GM21529 (cell line): ENCODE results near the gene SERPINH1.

ENCODE experiments used
- ATAC-seq: cut with Tn5 transposase; IDR thresholded peaks from one replicate; pipeline ENCODE4 v1.9.1; 2021; ENCODE audit not compliant: unreplicated experiment

SERPINH1 gene

GRCh38 chr11:75594211-75594610, 32.2 kb downstream of the SERPINH1 start:
- no peak for ATAC-seq

DNA sequence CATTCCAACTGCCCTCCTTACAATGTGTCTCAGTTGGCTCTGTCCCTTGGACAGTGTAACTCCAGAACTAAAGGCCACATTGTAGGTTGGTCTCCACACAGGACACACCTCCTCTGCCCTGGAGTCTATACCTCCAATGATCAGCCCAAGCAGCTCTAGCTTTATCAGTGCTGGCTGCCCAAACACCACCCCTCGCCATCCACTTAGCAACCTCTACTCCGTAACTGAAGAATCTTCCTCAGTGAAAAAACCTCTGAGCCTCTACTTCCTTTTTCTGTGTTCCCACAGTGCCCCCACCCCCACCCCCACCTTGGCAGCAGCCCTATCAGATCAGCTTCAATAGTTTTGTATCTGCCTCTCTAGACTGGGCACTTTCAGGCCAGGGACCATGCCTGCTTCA, 33.4 kb downstream of the SERPINH1 start:
- ATAC-seq, result no peak

- no peak for ATAC-seq
Measured at GRCh38 chr11:75596914-75597313, 34.9 kb downstream of the SERPINH1 start.

DNA sequence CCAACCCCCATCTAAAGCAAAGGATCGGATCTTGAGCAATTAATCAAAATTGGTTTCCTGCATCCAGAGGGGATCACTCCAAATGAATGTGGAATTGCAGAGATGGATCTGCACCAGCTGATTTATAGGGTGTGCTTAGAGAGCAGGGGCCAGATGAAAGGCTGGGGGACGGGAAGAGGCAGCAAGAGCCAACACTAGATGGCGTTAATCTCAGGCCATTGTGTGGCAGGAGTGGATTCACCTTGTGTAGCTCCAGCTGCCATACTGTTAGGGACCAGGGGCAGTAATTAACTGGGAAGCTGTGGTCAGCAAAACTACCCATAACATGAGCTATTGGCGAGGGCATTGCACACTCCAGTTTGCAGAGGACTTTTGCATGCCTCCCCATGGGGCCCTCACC, 35.6 kb downstream of the SERPINH1 start:
- no peak for ATAC-seq

DNA sequence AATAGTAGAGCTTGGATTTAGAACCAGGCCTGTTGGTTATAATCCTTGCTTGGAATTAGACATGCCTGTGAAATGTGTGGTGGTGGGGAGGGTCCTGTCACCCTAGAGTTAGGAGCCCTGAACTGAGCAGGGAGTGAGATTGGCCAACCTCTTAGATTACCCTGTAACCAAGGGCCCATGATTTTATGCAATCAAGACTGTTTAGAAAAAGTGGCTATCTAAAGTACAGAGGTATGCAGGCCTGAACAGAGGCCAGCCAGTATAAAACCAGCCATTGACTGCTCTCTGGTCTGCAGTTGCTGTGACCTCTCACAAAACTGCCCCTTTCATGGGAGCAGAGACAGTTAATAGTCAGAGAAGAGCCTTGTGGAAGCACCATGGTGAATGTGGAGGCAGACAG, 36.2 kb downstream of the SERPINH1 start:
- no peak for ATAC-seq

GRCh38 chr11:75598900-75599299, 36.8 kb downstream of the SERPINH1 start:
- no peak for ATAC-seq

DNA sequence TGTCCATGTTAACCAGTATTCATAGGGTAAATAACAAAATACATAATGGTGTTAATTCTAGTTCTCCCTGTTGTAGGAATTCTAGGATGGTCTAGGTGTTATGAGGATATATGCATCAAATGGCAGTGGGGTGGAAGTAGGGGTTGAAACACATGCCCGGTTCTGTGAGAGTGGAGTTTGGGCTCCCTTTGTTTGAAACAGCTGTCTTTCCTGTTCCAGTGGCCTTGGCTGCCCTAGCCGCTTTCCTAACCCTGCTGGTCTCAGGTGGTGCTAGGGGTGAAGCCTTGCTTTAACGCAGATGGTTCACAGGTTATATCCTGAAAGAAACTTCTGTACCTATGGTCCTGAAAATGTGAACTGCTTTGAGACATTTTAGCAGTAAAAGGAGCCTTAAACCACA, 38.3 kb downstream of the SERPINH1 start:
- no peak for ATAC-seq

- no peak for ATAC-seq
Measured at GRCh38 chr11:75601494-75601893, 39.4 kb downstream of the SERPINH1 start.

- no peak for ATAC-seq
Measured at GRCh38 chr11:75602951-75603350, 40.9 kb downstream of the SERPINH1 start.

DNA sequence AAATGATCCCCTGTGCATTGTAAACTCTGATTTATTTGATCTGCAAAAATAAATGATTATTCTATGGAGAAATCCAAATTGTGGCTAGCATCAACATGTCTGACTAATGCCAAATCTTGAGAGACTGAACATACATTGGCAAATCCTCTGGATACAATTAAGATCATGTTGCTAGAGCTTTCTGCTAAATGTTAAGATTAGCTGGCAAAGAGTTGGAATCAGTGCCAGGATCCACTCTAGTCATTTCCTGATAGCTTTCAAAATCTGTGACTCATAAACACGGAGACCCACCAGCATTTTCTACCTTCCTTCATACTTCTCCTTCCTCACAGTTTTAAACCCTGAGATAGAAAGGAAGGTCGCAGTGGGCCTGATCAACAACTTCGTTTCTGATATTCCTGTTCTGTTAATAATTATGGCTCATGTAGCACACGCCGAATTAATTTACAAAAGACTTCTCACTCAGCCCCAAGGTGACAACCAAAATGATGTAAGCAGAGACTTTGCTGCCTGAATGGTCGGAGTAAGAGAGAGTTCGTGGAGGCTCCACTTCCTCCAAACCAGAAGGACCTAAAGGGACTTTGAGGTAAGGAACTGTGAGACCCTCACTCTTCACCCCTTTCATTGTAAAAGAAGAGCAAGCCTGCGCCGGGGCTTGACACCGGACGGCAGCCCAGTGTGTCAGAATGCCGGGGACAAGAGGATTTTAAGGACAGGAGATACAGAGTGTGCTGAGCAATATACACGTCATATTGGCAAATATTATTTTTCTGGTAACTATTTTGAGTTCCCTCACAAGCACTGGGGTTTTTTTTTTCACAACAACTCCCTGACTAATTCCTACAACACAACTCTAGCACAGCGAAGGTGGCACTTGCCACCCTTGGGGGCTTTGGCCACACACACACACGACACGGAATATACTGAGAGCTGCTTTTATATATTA, 42.0 kb downstream of the SERPINH1 start:
- no peak for ATAC-seq

DNA sequence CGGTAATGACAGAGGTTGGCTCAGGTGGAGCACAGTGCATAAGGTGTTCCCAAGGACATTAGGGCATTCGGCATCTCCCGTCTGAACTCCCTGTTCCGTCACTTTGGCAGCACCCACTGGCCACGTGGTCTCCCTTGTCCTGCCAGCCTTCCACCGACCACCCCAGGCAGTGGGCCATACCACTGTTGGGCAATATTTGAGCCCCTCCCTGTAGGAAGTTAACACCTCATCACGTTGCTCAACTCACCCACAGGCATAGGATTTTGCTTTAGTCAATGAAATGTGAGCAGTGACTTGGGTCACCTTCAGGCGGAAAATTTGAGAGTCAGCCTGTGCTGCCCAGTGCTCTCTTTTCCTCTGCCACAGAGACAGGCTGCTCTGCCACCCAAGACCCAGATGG, 44.0 kb downstream of the SERPINH1 start:
- no peak for ATAC-seq

DNA sequence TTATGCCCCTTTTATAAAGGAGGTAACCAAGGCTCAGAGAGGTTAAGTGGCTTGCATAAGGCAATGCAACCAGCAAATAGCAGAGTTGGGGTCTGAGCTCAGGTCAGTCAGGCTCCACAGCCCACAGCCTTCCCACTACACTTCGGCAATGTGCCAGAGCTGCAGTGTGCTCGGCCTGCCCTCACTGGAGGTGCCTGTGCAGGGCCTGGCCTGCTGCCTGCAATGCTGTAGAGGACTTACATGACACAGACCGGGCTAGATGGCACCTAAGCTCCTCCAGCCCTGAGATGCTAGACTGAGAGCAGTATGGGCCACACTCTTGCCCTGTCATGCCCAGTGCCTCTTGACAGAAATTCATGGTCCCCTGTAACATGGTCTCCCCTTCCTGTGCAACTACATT, 49.8 kb downstream of the SERPINH1 start:
- no peak for ATAC-seq

- no peak for ATAC-seq
Measured at GRCh38 chr11:75615751-75616150, 53.7 kb downstream of the SERPINH1 start.

GRCh38 chr11:75616281-75616680, 54.2 kb downstream of the SERPINH1 start:
- no peak for ATAC-seq
